Measurements from ENCODE around the gene ACHE.

- no peak for TF ChIP-seq REST (IDR thresholded peaks at IDR 0.05; ENCODE audit: insufficient read depth in 1 of 2, low read depth in 2 of 2, low read length in 1 of 2)
- no peak for TF ChIP-seq CTCF (IDR thresholded peaks at IDR 0.05)
- no peak for TF ChIP-seq POLR2AphosphoS5 (IDR thresholded peaks at IDR 0.05; ENCODE audit: low read depth, low read length)
These were observed 28.5 kb downstream of the ACHE start, which contains the start of gene TRIP6 for GRCh38 chr7:100867040-100867775.
